Activated CD4-positive, CD25-positive, alpha-beta regulatory T cell treated with anti-CD3 and anti-CD28 coated beads, Interleukin-2, amount 50 U/mL, for 16 hours (primary cell): ENCODE data around the gene EN2.
"Not testable (repeated sequence)": the region's sequence is repeated elsewhere in the genome, so short reads cannot be mapped to it uniquely, and the experiment has no call there.

Source experiments
- DNase-seq: peaks from one replicate; pipeline ENCODE4 v3.0.0-alpha.2; 2020; ENCODE audit warnings: low read depth, low spot score

EN2 gene

DNA sequence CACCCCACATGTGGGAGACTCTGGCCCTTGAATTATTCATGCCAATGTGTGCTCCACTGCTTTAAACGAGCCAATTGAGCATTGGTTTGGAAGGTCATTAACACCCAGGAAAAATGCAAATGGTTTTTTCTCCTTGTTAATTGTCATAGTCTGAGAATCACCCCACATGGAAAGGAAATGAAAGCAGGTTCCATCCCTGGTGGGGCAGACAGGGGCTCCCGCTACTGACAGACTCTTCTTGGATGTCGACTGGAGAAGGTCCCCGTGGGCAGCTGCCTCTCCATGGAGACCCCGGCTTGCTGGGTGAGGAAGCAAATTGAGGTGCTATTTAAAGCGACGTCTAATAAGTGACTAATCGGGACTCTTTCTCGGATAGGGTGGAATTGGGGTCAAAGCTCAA lies 32.0 kb upstream of the EN2 start:
- no peak for DNase-seq

DNA sequence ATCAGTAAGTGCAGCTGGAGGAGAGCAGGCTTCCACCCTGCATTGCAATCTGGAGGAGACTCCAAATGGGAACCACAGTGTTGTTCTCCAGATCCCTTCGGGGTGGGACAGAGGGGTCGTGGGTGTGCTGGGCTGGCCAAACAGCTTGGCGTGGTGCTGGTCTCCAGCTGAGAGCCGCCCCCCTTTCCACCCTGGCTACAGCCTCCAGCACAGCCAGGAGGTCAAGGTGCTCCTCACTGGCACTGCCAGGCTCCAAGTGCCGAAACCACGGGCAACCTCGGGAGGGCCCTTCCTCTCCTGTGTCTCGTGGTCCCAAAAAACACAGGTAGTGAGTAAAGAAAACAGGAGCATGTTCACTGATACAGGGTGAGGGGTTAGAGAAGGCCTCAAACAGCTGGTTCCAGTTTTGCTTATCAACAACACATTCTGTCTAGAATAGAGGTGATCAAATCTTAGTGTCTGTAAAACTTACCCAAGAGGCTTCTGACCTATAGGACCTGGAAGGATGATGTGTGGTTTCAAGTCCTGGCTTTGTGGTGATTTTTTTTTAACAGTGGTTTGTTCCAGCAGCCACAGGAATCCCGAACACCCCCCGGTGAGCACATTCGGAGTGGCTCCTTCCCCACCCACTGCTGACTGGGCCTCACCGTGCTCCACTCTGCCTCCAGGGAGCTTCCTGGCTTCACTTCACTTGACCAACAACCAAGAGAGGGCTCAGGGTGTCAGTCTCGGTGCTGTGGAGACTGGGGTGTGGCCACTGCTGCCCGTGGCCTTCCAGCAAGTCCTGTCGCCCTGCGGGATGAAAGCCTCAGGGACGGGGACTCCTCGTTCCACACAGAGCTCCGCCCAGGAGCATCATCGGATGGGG lies 31.2 kb upstream of the EN2 start:
- DNase-seq, result no peak

DNA sequence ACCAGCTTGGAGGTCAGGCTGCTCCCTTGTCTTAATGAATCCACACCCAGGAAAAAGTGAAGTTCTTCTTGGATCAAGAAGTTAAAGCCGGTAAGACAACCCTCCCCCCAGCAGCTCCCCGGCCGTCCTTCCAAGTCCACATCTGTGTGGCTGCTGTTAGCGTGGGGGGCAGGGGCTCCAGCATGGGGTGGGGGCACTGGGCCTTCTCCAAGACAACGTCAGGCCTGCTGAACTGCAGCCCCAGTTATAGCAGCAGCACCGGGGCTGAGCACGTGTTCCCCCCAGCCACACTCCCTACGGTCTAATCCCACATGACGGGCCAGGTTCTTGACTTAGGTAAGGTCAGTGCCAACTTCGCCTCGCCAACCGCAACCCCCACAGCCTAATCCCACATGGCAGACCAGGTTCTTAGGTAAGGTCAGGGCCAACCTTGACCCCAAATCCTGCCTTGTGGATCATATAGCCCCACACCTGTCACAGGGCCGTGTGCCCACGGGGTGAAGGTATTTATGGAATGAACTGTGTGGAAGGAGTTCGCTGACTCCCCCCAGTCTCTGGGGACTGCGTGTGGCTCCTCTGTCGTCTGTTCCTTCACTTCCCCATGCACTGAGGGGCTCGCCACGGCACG lies 30.4 kb upstream of the EN2 start:
- DNase-seq, result no peak

DNA sequence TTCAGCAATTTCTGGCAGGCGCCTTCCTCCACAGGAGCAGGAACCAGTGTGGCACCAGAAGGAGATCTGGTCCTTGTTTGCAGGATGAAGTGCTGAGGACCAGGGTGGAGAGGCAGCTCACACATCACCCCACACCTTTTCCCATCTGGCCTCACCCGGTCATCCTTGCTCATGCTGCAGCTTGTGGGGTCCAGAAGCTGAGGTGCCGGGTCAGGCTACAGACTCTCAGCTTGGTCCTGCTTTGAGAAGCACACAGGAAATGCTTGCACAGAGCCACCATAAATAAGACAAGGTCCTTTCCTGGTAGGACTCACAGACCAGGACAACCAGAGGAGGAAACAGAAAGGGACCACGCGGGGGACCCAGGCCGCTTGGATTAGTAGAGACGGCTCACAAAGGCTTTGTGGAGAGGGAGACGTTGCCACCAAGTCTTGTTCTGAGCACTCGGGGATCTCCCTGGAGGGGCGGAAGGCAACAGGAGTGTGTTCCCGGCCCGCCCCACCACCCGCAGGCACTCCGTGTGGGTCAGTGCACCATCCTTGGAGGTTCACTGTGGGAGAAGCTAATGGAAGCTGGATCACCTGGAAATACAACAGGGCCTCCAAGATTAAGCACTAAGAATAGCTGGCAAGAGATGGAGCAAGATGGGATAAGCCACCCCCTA lies 29.6 kb upstream of the EN2 start:
- no peak for DNase-seq

DNA sequence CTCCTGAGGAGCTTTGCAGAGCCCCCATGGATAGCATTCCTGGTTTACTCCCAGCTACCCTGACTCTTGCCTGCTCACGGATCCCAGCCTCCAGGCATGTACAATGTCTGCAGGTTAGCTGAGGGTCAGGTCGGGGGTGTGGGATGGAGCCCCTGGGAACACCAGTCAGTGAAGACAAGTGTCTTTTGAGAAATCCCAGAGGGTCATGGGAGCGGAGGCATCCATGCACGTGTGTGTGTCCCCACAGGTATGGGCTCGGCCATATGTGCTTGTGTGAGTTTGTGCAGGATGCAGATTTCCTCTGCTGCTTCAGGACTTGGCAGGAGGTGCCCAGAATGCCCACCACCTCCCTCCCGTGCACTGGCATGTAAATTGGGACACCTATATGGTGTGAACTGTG lies 28.3 kb upstream of the EN2 start:
- no peak for DNase-seq

DNA sequence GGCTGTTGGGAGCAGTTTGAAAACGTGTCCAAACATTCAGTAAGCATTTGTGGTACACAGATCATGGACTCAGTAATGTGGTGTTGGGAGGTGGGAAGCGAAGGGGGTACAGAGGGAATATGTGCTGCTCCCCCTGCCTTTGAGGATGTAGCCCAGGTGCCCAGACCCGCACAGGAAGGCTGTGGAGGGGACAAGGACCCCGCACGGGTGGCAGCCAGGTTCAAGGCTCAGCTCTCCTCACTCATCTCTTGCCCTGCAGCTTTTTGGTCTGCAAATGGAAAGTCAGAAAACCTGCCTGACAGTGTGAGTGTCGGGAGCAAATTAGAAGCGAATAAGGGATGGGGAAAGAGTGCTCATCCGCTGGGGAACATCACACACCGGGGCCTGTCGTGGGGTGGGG lies 27.3 kb upstream of the EN2 start:
- no peak for DNase-seq

DNA sequence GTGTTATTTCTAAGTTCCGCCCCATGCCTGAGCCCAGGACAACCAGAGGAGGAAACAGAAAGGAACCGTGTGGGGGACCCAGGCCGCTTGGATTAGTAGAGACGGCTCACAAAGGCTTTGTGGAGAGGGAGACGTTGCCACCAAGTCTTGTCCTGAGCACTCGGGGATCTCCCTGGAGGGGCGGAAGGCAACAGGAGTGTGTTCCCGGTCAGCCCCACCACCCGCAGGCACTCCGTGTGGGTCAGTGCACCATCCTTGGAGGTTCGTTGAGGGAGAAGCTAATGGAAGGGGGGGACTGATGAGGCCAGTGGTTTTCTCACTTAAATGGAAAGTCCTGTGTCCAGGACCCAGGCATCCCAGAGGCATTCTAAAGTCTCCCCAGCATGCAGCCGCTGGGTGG lies 26.7 kb upstream of the EN2 start:
- no peak for DNase-seq

DNA sequence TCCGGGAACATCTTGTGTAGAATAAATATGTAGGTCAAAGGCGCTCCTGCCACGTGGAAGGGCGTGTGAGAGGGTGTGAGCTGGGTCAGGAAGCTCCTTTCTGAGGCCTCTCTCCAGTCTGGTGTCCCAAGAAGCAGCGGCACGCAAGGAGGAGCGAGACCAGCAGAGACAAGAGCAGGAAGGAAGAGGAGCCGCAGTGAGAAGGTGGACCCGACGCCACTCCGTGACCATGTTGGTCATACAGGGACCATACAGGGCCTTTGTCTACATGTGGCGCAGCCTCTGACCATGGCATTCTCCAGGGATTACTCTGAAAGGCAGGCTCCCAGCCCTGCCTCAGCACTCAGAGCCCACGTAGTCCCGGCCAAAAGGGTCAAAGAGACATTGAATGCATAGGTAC lies 26.2 kb upstream of the EN2 start:
- DNase-seq, result no peak

DNA sequence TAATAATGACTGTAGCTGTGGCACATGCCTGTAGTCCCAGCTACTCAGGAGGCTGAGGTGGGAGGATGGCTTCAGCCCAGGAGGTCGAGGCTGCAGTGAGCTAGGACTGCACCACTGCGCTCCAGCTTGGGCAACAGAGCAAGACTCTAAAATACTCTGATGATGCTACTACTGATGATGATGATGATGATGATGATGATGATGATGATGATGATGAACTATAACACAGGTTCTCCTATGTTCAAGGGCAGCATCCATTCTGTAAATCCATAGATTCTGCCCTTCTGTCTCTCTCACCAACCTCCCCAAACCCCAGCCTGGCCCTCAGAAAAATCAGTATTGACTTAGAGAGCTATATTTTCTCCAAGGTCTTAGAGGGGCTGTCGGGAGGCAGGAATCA lies 22.8 kb upstream of the EN2 start:
- no peak for DNase-seq

DNA sequence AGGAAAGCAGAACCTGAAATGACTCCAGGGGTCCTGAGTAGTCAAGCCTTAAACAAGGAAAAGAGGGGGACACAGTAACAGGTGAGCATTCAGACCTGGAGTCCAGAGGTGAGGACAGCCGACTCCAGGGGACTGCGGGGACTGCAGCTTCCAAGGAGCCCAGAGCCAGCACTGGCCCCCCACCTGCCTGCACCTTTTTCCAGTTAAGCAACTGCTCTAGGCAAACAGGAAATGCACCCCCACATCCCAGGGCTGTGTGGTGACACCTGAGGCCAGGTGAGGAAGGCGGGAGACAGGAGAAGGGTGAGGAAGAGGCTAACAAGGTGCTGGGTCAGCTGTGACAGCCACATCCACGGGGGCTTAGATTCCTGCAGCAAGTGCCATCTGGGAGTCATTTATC lies 20.1 kb upstream of the EN2 start:
- DNase-seq, result no peak

DNA sequence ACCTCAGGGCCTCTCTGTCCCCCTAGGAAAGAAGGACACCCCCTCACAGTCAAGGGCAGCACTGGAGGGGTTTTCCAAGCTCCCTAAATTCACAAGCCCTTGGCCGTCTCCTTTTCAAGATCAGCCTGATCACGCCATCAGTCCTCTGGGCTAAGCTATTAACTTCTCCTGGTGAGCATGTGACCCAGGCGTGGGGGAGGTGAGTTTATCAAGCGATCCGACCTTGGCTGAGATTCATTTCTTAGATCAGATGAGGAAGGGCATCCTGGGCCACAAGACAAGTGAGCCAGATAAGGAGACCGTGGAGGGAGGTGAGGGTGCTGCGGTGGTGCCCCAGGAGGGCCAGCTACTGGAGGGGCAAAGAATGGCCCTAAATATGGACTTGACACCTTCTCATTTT lies 19.2 kb upstream of the EN2 start:
- no peak for DNase-seq

DNA sequence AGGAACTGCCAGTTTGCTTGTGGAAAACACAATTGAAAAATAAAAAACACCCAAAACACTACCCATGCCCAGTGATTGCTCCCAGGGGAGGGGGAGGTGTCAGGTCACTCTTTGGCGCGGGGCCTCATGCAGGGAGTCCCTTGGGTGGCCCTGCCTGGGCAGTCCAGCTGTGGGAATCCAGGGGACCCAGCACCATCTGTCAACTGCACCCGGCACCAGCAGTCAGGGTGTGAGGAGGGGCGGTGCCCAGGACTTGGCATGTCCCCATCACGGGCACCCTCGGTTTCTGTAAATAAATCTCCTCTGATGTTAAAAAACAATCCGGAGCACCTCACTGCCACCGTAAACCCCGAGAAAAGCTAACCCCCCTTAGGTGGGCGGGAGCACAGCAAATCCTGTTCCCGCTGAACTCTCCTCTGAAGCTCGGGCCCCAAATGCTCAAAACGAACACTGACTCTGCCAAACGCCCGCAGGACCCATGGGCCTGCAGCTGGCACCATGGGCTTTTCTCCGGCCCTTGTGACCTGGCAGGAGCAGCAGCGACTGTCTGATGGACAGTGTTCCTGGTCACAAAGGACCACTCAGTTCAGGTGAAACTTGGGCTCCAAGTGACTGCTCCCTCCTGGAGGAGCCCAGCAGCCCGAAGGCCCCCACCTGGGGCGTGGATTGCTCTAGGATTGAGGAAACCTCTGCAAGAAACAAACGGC lies 18.5 kb upstream of the EN2 start:
- no peak for DNase-seq

DNA sequence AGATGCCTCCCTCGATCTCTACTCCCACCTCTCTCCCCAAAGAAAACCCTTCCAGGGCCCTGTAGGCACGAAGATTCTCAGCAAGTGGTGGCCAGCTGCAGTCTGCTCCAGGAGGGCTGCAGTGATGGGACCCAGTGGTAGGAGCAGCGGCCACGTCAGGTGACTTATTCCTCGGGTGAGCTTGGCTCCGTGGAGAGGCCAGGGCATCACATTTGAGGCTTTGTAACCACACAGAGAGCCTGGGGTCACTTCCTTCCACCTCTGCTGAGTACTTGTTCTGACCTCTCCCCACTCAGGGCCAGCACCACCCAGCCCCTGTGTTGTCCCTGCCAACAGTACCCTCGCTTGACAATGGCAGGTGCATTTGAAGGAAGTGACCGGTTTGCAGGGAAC lies 17.9 kb upstream of the EN2 start:
- DNase-seq, result no peak

DNA sequence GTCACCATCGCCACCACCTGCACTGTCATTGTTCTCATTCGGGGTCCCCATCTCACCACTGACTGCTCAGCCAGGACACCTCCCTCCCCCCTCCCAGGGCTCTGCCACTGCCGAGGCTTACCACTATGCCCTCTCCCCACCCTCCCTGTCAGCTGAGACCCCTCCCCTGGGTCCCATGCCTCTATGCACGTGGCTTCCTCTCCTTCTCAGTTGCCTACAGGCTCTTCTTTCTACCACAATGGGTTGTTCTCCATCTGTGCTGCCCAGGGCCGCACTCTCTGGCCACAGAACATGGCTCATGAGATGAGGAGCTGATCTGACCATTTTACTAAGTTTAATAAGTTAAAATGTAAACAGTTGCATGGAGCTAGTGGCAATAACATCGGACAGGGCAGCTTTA lies 16.1 kb upstream of the EN2 start:
- no peak for DNase-seq

DNA sequence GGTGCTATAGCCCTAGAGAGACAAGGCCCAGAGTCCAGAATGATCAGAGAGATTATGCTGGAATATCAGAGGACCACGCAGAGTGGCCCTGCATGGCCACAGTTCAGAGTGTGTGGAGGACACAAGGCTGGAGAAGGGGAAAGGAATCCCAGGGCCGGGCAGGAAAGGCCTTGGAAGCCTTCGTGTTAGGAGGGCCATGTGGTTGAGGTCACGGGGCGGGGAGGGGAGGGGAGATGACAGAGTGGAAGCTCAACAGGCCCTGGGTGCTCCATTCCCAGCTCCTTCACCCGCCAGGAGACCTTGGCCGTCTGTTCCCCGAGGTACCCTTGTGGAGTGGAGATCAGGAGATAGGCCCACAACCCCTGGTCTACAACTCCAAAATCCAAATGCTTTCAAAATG lies 13.2 kb upstream of the EN2 start:
- no peak for DNase-seq

DNA sequence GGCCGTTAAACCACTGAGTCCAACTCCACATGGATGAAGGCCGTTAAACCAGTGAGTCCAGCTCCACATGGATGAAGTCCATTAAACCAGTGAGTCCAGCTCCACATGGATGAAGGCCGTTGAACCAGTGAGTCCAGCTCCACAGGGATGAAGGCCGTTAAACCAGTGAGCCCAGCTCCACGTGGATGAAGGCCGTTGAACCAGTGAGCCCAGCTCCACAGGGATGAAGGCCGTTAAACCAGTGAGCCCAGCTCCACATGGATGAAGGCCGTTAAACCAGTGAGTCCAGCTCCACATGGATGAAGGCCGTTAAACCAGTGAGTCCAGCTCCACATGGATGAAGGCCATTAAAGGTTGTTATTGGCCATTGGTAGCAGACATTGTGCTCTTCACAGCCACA lies 12.3 kb upstream of the EN2 start:
- DNase-seq, result not testable (repeated sequence)

DNA sequence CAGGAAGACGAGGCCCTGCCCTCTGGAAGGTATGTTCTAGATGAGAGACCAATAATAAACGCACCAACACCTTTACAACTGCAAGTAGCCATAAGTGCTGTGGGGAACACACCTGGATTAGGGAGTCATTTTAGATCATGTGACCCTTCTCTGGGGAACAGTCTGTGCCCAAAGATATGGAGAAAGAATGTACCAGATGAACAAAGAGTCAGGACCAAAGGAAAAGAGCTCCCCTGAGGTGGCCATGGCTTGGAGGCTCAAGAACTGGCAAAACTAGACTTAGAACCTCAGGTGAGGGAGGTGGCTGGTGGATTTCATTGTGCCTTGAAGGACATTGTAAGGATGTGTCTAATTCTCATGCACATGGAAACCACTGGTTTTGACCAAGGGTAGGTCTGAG lies 10.3 kb upstream of the EN2 start:
- DNase-seq, result no peak

DNA sequence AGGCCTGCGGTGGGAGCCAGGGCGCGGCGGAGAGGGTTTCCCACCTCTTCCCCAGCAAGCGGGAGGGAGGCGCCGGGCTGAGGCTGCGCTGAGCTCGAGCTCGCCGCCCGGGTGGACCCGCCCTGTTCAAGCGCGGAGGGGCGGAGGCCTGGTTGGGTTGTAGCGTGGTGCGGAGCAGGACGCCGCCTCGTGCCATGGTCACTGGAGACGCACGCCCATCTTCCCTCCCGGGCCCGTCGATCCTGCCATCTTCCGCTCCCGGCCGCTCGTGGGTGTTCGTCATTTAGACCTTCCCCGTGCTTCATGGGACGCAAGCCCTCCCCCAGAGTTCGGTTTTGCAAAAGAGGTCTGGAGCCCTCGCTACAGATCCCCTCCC lies 9.3 kb upstream of the EN2 start:
- DNase-seq, result no peak

DNA sequence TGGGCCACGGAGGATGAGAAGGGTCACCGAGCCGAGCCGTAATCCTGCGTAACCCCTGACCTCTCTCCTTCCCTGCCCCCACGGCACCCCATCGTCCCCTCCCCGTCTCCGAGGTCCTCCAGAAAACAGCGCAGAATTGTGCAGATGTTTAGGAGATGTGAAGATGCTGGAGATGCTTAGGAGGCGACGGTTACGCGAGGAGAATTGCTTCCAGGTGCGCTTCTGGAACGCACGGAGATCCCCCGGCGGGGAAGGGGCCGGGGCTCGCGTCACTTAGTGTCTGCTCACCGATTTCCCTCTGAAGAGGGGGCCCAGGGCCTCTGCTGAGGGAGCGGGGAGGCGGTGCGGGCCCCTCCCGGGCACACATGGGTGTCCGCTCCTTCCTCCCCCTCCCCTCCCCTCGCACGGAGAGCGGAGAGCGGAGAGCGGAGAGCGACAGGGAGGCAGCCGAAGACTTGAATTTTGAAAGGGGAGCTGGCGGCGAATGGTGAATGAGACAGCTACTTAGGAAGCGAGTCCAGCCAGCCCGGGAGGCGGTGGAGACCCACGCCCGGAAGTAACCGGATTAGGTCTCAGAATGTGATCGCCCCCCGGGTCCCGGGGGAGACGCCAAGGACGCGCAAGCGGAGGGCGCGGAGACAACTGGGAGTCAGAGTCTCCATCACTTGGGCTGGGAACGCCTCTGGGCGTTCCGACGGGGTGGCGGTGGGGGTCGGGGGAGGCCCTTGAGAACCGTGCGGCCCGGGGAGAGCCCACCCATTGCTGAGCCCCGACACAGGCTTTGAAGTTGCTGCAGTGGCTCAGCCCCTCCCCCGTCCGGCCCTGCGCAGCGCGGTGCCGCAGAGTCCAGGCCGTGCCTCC lies 8.7 kb upstream of the EN2 start:
- DNase-seq, result no peak

DNA sequence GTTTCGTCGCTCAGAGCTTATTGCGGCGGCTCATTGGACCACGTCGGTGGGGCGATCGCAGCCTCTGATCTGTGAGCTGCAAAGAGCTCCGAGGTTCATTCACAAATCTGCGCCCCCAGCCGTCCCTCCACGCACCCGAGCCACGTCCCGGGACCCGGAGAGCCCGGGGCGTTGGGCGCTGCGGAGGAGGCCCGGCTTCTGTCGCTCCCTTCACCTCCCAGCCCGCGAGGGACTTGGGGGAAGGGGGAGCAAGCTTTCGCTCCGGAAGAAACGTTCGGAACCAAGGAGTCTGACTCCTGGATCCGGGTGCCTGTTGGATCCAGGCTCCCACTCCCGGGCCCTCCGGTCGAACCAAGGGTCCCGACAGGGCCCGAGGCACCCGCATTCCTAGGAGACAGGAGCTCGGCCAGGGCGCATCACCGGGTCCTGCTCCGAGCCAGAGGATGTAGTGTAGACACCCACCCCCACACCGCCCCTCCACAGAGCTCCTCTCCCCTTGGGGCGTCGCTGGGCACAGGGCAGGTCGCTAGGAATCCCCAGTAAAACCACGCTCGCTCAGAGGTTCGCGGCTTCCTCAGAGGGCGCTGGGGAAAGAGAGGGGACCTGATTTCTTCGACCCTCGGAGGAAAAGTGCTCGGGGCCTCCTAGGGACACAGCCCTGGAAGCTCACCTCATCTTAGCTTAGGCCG lies 7.9 kb upstream of the EN2 start:
- DNase-seq, result no peak

DNA sequence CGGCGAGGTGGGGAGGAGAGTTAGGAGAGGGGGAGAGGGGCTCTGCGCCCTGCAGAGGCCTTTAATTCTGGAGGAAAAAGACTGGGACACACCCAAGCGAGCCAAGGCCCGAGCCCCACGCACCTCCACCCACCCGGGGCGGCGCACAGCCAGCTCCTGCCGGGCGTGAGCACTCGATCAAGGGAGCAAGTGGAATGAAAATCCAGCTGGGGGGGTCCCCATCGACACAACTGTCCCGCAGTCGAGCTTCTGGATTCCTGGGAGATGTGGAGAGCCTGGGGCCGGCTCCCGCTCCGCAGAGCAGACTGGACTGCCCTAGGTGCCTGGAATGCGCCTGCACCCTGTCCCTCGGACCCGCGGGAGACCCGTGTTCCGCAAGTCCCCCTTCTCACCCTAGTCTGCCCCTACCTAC lies 7.4 kb upstream of the EN2 start:
- no peak for DNase-seq
